ENCODE data around the gene TMEM263. TPM values are rescaled to one million over a fixed set of nuclear protein-coding genes. Genes with fewer than 3 reads are reported as not detected.

TMEM263 gene
- total RNA-seq, 4 donors from 2014 or later = 36.1 to 48.1 (median 42.0) TPM

DNA sequence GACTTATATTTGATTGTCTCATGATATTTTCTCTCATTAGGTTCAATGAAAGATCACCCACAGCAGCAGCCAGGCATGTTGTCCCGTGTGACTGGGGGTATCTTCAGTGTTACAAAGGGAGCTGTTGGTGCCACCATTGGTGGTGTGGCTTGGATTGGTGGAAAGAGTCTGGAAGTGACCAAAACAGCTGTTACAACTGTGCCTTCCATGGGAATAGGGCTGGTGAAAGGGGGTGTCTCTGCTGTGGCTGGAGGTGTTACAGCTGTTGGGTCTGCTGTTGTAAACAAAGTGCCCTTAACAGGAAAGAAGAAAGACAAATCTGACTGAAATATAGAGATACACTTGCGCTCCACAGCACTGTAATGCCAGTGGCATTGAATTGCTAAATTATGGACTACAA, 15.4 kb downstream of the TMEM263 start:
- Histone ChIP-seq H3K27me3 (no peaks in the 10 kb centered on the region), H3K4me3 (no peak overlapping the region), H3K9me3 (no peaks in the 10 kb centered on the region), H3K36me3 (peaks cover 0 to 49% of the 10 kb centered on the region in 2 donors), H3K27ac (no peak overlapping the region), H3K4me1 (peaks cover 1 to 54% (median 7%) of the 10 kb centered on the region in 3 donors)
- no peak for TF ChIP-seq POLR2A (IDR thresholded peaks at IDR 0.05)
- 92% methylated on average over 2 of the region's 2 CpGs for WGBS, 2 donors (ENCODE audit: low coverage in 1 of 2)
- no peak for ATAC-seq

DNA sequence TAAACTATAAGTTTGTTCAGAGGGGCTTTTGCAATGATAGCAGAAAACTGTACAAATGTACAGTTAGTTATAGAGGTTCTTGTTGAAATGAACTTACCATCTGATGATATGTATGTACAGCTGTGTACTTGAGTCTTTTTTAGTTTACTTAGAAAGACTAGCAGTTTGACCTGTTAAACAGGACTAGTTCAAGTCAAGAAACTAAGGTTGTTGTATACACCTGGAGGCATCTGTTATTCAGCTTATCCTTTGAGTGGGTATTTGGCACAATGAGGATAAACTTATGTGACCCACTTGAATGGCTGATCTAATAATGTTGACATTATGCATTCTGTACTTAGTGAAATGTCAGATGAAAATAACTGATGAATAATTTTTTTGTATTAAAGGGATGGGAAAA, 17.8 kb downstream of the TMEM263 start:
- no peaks in the 10 kb centered on the region for H3K9me3 ChIP-seq
- no peak overlapping the region for H3K27ac ChIP-seq
- ATAC-seq = no peak
- H3K4me1 ChIP-seq = peaks cover 9 to 68% (median 22%) of the 10 kb centered on the region in 3 donors
- no peak overlapping the region for H3K4me3 ChIP-seq
- H3K27me3 ChIP-seq = no peaks in the 10 kb centered on the region
- no peak for TF ChIP-seq POLR2AphosphoS5 (IDR thresholded peaks at IDR 0.05)
- H3K36me3 ChIP-seq = peaks cover 0 to 29% of the 10 kb centered on the region in 2 donors

DNA sequence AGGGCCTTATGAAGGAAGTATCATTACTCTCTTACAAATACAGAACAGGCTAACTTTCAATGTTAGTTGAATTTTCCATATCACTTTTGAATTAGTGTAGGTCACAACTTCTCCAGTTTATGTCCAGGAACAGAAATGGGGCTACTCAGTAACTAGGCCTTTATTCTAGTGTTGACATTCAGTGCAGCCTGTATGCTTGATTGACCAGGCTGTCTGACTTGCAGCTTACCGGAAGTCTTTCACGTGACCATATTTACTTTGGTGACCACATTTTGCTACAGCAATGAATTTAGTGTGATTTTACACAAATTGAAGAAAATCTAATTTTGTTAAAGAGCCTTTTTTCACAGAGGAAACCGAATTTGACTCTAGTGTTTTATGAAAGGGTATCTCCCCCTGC, 18.8 kb downstream of the TMEM263 start:
- Histone ChIP-seq H3K27me3 (no peaks in the 10 kb centered on the region), H3K27ac (peak overlapping the region in 3 of 4 donors; percentile 12 to 25 (median 17)), H3K36me3 (peaks cover 0 to 21% of the 10 kb centered on the region in 2 donors), H3K9me3 (no peaks in the 10 kb centered on the region), H3K4me1 (peaks cover 9 to 78% (median 23%) of the 10 kb centered on the region in 3 donors), H3K4me3 (no peak overlapping the region)
- ATAC-seq = no peak
- WGBS, 2 donors (ENCODE audit: low coverage in 1 of 2) = 86 to 90% methylated on average over 1 to 3 of the region's 3 CpGs
- TF ChIP-seq, protein P1, sequence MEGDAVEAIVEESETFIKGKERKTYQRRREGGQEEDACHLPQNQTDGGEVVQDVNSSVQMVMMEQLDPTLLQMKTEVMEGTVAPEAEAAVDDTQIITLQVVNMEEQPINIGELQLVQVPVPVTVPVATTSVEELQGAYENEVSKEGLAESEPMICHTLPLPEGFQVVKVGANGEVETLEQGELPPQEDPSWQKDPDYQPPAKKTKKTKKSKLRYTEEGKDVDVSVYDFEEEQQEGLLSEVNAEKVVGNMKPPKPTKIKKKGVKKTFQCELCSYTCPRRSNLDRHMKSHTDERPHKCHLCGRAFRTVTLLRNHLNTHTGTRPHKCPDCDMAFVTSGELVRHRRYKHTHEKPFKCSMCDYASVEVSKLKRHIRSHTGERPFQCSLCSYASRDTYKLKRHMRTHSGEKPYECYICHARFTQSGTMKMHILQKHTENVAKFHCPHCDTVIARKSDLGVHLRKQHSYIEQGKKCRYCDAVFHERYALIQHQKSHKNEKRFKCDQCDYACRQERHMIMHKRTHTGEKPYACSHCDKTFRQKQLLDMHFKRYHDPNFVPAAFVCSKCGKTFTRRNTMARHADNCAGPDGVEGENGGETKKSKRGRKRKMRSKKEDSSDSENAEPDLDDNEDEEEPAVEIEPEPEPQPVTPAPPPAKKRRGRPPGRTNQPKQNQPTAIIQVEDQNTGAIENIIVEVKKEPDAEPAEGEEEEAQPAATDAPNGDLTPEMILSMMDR (IDR thresholded peaks at IDR 0.05) = no peak
- TF ChIP-seq POLR2A (IDR thresholded peaks at IDR 0.05) = no peak
- no peak for TF ChIP-seq EP300 (IDR thresholded peaks at IDR 0.05)
- TF ChIP-seq POLR2AphosphoS5 (IDR thresholded peaks at IDR 0.05) = no peak

DNA sequence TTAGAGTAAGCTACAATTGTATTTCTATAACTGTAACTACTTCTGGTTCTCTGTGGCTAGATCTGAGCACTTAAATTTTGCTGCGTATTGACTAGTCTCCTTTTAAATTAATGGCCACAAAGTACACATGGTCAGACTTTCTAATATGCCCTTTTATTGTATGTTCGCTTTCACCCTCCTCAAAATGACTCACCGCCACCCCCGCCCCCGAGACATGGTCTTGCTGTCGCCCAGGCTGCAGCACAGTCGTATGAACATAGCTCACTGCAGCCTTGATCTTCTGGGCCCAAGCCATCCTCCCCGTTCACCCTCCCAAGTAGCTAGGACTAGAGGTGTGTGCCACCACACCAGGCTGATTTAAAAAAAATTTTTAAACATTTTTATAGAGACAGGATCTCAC, 19.4 kb downstream of the TMEM263 start:
- TF ChIP-seq EP300 (IDR thresholded peaks at IDR 0.05) (no peak), POLR2AphosphoS5 (IDR thresholded peaks at IDR 0.05) (no peak), POLR2A (IDR thresholded peaks at IDR 0.05) (no peak)
- TF ChIP-seq, protein P1 (IDR thresholded peaks at IDR 0.05) = no peak
- Histone ChIP-seq H3K4me3 (no peak overlapping the region), H3K9me3 (no peaks in the 10 kb centered on the region), H3K27me3 (no peaks in the 10 kb centered on the region), H3K4me1 (peaks cover 9 to 83% (median 23%) of the 10 kb centered on the region in 3 donors), H3K36me3 (peaks cover 0 to 17% of the 10 kb centered on the region in 2 donors), H3K27ac (peak overlapping the region in 2 of 4 donors; percentile 18 to 56)
- 85 to 91% methylated on average over 7 to 8 of the region's 8 CpGs for WGBS, 2 donors (ENCODE audit: low coverage in 1 of 2)
- no peak for ATAC-seq

DNA sequence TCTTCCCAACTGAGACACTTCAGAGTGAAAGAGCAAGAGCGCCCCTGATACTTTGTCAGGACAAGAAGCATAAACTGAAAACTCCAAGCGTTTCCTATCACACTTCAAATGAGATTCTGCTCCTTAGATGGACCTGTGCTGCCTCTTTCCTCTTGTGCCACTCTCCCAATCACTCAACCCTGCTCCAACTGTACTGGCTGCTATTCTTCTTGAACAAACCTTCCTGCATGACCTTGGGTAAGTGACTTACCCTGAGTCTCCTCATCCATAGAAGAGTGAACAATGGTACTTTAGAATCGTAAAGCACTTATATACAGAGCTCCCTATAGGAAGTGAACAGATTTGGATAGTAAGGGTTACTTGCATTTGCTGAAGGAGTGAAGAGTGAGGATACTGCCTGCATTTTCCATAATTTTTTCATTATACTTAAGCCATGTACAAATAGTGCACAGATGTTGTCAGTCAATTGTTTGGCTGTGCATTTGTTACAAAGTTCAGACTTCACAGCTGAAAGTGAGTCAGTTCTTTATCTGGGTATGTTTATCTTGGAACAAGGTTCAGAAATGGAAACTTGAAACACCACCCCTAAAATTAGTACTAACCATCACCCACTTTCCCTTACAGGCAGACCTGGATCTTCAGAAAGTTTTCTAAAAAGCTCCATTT, 20.4 kb downstream of the TMEM263 start:
- H3K4me1 ChIP-seq = peaks cover 9 to 93% (median 23%) of the 10 kb centered on the region in 3 donors
- H3K27ac ChIP-seq = peak overlapping the region in 2 of 4 donors; percentile 28 to 56
- no peak overlapping the region for H3K4me3 ChIP-seq
- H3K9me3 ChIP-seq = no peaks in the 10 kb centered on the region
- TF ChIP-seq, protein P1 (IDR thresholded peaks at IDR 0.05) = no peak
- peak; percentile 57 for TF ChIP-seq POLR2AphosphoS5 (IDR thresholded peaks at IDR 0.05)
- no peaks in the 10 kb centered on the region for H3K27me3 ChIP-seq
- H3K36me3 ChIP-seq = peaks cover 0 to 7% of the 10 kb centered on the region in 2 donors
- ATAC-seq = peak; percentile 39
- 79 to 86% methylated on average over 2 to 3 of the region's 3 CpGs for WGBS, 2 donors (ENCODE audit: low coverage in 1 of 2)

DNA sequence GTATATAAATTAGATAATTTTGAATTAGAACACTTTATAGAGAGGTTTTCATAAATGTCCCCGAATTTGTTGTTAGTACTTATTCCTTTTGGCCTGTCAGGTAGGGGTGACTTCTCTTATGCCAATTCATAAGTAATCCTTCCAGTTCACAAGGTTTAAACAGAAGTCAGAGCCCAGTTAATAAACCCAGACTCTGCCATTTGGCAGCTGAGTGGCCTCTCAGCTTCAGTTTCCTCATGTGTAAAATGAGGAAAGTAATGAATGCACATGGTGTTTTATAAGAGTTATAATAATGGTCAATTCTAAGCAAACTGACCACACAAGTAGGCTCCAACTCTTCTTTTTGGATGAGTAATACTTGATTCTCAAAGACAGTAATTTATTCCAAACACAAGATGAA, 21.0 kb downstream of the TMEM263 start:
- ATAC-seq = no peak
- H3K27me3 ChIP-seq = no peaks in the 10 kb centered on the region
- H3K9me3 ChIP-seq = no peaks in the 10 kb centered on the region
- peak overlapping the region in 2 of 4 donors; percentile 28 to 56 for H3K27ac ChIP-seq
- H3K4me3 ChIP-seq = no peak overlapping the region
- TF ChIP-seq POLR2A (IDR thresholded peaks at IDR 0.05) (no peak), POLR2AphosphoS5 (IDR thresholded peaks at IDR 0.05) (no peak), EP300 (IDR thresholded peaks at IDR 0.05) (no peak)
- TF ChIP-seq, protein P1 (IDR thresholded peaks at IDR 0.05) = no peak
- peaks cover 0 to 2% of the 10 kb centered on the region in 2 donors for H3K36me3 ChIP-seq
- 29 to 33% methylated on average over 1 of the region's 1 CpG for WGBS, 2 donors (ENCODE audit: low coverage in 1 of 2)
- H3K4me1 ChIP-seq = peaks cover 13 to 99% (median 23%) of the 10 kb centered on the region in 3 donors

Measured in gastroesophageal sphincter (tissue), 4 donors.